DLD1 (cell line): Measurements from ENCODE around the gene H1-8.
"Not testable (repeated sequence)": the region's sequence is repeated elsewhere in the genome, so short reads cannot be mapped to it uniquely, and the experiment has no call there.

ENCODE experiments used
- in situ Hi-C: cut with HindIII; loops from 2 replicates; pipeline ENCODE4 v1.10.0; 2017; ENCODE audit warnings: low sequenced_read_pairs

The H1-8 gene, protein sequence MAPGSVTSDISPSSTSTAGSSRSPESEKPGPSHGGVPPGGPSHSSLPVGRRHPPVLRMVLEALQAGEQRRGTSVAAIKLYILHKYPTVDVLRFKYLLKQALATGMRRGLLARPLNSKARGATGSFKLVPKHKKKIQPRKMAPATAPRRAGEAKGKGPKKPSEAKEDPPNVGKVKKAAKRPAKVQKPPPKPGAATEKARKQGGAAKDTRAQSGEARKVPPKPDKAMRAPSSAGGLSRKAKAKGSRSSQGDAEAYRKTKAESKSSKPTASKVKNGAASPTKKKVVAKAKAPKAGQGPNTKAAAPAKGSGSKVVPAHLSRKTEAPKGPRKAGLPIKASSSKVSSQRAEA

DNA sequence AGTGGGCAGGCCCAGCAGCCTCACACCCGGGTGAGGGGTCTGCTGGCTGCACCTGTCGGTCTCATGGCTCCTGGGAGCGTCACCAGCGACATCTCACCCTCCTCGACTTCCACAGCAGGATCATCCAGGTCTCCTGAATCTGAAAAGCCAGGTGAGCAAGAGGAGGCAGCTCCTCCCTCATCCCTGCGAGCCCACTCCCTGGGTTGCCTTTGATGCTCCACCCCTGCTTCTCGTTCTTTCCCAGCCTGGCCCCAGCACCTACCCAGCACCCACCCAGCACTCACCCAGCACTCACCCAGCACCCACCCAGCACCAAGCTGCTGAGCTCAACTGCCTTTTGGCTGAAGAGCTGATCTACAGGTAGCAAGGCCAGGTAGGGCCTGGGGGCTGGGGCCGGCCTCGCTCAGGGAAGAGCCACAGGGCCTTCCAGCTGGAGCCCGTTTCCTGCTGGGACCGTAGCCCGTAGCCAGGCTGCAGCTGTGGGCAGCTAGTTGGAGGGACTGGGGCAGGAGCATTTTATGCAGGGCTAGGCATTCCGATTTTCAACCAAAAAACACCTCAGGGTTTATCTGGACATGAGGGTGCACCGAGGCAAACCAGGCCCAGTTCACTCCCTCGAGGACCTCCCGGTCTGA lies at the start of gene H1-8:
TSS of gene H1-8 (plus strand) at position 20 of the 635 bp plus-strand sequence. CDS start at position 64, 44 bp downstream.
- in situ Hi-C loops, result no loop called here

DNA sequence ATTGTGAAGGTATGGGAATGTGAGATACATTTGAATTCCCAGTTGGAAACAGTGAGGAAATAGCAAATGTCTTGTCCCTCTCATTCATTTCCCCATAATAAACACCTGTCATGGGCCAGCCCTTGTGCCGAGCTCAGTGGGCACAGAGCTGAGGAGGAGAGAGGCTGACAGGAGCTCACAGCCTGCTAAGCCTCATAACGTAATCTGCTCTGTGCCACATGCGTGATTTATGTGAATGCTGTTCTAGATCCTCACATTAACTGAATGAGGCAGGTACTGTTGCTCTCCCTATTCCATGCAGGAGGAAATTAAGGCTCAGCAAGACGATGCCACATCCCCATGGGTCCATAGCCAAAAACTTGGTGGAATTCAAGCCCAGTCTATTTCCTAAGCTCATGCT lies 49.8 kb upstream of the H1-8 start:
- in situ Hi-C loops, result no loop called here

DNA sequence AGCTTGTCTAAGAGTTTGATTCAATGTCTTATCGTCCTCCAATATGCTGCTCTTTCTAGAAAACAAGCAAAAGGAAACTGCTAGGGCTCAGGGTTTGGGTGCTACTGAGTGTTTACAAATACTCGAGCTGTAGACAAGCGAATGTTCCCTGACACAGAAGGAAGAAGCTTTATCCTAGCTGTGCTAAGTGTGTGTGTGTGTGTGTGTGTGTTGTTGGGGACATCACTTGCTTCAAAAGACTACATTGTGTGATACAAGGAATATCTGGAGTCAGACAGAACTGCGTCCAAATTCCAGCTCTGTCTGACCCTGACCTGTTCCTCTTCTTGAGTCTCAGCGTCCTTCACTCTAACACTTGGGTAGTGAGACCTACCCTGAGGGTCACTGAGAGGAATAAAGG lies 48.5 kb upstream of the H1-8 start:
- in situ Hi-C loops, result not testable (repeated sequence)

DNA sequence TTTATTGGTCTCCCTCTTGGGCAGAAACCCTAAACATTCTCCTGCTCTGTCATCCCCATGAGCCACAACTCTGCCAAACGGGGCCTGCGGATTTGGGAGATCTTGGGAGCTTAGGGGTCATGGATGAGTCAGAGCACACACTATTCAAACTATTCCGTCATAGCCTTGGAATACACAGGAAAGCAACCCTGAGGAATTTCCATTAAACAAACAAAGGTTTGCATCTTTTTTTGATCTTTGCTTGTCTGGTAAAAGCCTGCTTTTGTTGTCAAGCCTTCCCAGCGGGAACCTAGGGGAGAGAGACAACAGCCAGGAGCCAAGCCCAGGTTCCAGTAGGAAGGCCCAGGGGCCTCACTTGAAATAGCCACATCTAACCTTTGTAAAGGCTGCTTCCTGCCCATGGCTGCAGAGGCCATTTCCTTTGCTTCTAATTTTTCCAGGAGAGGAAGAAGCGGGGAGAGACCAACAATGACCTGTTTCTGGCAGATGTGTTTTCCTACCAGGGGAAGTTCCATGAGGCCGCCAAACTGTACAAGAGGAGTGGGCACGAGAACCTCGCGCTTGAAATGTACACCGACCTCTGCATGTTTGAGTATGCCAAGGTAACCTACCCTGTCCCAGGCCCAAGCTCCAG lies 47.9 kb upstream of the H1-8 start:
- in situ Hi-C loops, result not testable (repeated sequence)

DNA sequence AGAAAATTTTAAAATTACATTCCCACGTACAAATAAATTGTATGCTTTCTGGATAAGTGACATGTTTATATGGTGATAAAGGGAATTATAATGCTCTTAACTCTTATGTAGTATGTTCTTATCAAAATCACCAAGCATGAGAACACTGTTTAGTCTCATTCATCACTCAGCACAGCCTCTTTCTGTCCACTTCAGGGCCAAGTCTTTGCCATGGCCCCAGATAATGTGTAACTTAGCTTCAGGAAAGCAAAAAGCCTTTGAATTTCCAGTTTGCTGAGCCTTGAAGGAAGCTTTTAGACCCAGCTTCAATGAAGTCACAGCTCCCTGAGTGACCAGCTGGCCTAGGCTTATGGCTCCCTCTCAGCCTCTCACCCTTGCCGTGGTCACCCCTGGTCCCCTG lies 45.1 kb upstream of the H1-8 start:
- in situ Hi-C loops, result not testable (repeated sequence)

DNA sequence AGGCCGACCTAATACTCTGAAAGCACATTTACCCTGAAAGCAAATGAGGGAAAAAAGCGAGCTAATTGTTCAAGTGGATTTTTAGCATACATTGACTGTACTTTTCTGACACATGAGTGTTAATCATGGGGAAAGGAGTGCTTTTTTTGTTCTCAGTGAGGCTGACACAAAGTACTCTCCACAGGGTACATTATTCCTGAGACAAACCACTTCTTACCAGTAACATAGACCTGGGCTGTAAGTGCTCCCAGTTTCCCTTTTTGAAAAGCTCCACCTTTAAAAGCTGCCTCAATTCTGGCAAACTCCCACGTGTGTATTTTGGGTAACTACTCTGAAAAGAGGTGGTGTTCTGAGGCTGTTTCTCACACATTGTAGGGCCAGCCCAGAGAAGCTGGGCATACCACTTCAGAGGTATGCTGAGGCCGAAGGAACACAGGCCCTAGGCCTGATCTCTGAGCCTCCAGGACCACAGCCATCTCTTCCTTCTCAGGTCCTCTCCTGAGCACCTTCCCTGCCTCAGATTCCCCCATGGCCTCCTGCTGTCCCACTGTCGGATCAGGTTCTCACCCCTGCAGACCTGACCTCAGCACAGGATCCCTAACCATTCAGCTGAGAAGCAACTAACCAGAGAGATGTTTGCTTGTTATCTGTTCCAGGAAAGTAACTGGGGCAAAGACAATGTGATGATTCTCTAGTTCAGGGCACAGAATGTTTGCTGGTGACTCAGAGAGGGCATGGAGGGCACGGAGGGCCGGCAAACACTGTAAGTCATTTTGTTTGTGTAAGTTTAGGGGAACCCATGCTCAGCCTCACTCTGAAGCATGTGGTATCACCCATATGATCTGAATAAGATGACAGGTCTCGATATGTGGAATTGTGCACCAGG lies 44.1 kb upstream of the H1-8 start:
- in situ Hi-C loops, result not testable (repeated sequence)

DNA sequence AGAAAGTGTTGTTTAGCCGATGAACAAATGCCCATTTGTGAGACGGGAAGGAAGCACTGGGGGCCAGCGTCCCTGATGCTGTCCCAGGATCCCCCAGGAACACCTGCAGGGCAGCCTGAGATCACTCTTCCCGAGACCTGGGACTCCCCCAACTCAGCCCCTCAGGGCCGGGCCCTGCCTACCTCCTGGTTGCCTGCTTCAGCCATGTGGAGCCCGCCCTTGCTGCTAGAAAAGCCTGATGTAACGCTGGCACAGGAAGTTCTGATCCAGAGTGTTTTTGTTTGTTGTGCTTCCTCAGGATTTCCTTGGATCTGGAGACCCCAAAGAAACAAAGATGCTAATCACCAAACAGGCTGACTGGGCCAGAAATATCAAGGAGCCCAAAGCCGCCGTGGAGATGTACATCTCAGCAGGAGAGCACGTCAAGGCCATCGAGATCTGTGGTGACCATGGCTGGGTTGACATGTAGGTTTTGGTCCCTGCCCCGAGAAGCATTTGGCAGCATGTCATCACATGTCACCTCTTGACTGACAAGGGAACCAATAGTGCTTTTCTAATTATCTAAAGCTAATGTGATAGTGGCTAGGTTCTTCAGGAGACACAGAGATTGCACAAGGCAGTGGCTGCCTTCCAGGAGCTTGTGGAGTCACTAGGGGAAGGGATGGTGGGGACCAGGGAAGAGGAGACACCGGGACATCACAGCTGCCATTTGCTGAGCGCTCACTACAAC lies 43.2 kb upstream of the H1-8 start:
- in situ Hi-C loops, result not testable (repeated sequence)

DNA sequence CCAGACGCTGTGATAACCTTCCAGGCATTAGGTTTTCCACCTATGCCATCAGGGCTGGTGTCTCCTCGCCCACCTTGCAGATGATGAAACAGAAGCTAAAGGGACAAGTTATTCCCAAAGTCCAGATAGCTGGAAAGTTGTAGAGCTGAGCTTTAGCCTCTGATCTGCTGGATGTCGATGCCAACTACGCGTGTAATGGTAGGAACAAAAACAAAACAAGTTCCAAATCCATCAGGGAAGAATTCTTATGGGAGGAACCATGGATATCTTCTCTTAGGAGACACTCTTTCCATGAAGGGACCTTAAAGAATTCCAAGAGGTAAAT lies 42.7 kb upstream of the H1-8 start:
- in situ Hi-C loops, result no loop called here

DNA sequence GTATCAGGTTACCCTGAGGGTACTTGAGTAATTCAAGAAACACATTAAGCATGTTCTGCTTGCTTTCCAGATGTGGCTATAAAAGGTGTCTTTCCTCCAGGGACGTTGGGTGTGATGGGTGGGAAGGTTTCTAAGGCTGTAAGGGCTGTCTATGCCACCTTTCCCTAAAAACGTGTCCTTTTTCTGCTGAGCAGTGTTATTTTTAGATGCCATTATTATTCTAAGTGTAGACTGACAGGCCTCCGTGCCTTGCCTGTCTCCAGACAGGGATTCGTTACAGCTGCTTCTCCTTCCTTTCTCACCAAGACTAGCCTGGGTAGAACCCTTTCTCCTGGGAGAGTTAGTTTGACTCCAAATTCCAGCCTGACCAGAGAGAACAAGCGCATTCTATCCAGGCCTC lies 41.3 kb upstream of the H1-8 start:
- in situ Hi-C loops, result no loop called here

DNA sequence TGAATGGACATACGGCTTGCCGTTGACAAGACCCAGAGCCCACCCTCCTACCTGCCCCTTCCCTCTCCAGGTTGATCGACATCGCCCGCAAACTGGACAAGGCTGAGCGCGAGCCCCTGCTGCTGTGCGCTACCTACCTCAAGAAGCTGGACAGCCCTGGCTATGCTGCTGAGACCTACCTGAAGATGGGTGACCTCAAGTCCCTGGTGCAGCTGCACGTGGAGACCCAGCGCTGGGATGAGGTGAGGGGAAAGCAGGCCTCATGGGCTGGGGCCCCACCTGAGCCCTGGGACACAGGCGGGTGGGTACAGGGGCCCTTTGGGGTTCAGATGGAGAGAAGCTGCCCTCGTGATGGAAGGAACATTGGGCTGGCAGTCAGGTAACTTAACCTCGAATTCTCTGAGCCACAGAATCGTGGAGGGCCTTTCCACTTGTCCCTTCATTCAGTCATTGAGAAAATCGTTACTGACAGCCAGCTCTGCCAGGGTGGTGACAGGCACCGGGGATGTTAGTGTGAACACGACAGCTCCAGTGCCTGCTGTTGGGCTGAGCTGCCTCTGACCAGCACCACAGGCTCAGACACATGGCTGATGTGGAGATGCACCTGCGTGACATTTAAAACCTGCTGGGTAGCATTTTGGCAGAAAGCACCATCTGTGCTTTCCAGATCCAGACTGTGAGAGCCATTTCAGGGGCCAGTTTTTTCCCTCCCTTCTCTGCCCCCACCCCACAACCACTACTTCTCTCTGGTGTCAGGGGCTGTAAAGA lies 40.1 kb upstream of the H1-8 start:
- in situ Hi-C loops, result no loop called here

DNA sequence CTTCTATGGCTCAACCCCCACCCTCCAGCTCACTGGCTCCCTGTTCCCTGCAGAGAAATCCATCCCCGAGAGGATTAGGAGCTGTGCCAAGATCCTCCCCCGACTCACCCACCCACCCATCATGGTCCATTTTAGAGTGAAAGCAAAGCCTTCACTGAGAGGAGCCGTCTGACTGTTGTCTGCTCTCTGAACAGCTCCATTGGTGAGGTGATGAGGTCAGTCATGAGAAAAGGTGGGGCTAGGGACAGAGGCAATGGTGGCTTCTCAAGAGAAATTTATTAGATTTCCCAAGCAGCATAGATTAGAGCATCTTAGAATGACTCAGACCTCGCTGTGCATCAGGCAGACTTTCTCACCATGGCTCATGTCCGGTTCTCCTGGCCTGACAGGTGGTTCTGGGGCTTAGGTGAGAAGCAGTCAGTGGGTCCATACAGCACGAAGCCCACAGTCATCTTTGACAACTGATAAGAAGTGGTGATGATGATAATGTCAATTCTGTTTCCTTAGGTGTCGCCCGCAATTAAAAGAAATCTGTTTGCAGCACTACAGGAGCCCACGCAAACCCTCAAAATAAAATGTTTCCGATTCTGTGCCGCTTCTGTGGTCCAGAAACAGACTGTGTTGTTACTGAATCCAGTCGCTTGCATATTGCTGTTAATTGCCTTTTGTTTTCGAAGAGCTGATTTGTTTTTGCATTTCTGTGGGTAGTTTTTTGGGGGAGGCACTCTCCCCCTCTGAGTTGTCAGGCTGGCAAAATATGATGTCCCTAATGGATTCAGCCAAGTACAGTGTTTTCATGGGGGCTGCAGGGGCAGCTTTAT lies 39.3 kb upstream of the H1-8 start:
- in situ Hi-C loops, result no loop called here

DNA sequence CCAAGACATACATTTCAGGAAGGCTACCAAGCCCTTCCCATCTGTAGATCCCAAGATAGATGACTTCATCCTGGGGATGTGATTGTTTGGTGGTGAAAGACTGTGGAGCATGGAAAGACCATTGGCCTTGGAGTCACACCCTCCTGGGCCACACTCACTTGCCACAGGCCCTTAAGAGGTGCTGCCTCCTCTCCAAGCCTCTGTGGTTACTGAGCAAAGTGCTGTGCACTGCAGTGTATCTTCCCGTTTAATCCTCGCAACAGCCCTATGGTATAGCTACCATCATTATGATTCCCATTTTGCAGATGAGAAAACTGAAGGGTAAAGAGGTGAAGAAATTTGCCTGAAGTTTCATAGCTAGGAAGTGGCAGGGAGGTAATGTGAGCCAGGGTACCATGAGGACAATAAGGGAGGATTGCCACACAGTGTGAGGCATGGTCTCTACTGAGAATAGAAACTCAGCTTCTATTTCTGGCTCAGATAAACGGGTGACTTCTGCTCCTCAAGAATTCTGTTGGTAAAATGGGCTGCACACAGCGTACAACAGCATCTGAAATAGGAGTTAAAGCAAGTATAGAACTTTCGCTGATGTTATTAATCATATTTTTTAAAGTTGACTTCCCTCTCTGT lies 38.4 kb upstream of the H1-8 start:
- in situ Hi-C loops, result no loop called here

DNA sequence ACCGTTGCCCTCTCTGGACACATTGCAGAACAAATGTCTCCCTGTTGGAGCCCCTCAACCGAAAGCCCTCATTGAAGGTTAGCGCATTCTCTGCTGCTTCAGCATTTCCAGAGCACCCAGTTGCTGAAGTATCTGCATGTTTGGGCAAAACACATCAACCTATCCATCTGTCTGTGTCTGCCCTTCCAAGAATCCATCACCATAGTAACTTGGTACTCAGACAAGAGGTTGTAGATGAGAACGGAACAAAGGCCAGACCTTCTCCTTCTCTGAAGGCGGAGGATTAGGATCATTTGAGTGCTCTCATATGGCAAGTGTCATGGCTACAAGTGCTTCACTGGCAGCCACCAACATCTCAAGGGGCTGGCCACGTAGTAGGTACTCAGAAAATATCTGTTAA lies 37.6 kb upstream of the H1-8 start:
- in situ Hi-C loops, result no loop called here

DNA sequence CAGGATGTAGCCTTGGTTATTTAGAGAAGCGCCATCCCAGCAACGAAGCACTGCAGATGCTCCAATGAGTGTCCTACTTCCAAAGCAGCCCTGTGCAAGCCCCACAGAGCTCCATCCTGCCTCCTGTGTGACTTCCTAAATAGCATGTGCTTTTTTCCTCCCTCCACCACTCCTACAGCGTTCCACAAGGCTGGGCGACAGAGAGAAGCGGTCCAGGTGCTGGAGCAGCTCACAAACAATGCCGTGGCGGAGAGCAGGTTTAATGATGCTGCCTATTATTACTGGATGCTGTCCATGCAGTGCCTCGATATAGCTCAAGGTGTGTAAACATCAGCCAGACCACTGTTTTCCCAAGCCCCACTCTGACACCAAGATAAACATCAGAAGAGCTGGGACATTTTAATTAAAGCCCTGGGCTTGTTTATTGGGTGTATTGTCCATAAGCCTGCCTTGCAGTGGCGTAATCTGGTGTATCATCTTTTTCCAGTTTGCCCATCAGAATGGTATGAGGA lies 36.7 kb upstream of the H1-8 start:
- in situ Hi-C loops, result no loop called here

DNA sequence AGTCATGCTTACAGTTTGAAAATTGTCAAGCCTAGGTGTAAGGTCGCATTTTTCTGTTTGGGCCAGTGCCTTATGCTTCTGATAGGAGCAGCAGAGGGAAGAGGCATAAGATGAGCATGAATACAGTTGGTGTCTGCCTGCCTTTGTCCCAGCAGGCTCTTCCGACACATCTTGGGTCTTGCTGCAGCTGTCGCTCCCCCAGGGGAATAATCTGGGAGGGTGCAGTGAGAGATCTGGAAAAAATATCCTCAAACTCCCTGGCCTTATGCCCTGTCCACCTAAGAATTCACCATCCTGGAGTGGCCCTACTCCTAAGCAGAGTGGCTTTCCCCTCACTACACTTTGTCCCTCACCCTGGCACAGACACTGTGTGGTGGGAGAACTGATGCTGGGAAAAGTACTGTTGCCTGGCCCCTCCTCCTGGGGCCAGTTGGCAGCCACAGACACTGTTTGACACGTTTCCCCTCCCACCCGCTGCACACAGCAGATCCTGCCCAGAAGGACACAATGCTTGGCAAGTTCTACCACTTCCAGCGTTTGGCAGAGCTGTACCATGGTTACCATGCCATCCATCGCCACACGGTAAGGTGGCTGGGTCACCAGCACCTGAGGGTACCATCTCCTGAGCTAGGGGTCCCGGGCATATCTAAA lies 35.7 kb upstream of the H1-8 start:
- in situ Hi-C loops, result no loop called here

DNA sequence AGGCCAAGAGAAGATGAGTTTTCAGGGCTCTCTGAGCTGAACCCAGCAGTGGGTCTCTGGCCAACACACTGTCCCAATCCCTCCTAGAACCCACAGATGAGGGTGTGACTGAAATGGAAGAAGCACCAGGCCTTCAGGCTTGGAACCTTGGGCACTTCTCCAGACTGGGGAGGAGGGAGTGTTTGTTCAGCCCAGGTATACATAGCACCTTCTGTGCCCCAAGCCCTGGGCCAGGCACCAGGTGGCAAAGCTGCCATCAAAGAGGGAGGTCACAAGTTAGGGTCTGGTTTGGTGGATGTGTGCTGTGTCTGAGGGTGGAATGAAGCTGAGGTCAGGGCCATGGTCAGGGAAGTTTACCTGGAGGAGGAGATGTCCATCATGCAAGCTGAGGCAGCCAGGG lies 30.4 kb upstream of the H1-8 start:
- in situ Hi-C loops, result no loop called here

DNA sequence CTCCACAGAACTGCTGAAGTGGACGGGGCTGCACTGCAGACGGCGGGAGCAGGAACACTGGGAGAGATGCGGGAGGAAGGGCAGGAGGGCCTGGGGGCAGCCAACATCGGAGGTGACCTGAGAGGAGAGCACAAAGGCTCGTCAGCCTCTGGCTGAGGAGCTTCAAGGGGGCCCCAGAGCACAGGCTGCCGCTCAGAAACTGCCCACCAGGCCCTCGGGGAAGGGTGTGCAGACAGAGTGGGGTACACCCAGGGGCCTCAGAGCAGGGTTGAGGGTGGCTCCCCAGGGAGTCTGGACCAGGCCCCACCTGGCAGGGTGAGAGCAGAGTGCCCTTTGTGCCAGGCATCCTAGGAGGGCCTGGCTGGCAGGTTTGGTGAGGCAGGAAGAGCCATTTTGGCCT lies 29.3 kb upstream of the H1-8 start:
- in situ Hi-C loops, result no loop called here

DNA sequence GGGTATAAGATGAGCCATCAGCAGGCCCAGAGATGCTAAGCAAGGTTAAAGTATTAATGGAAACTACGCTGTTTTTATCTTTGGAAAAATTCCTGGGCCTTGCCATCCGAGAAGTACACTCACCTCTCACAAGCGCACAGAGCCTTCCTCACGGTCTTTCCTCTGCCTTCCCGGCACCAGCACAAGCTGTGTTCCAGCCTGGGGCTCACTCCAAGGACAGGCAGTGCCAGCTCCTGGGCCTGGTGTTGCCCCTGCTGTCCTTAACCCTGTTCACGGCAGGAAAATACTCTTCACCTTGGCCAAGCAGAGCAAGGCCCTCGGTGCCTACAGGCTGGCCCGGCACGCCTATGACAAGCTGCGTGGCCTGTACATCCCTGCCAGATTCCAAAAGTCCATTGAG lies 28.9 kb upstream of the H1-8 start:
- in situ Hi-C loops, result no loop called here
